Progenitor cell of endocrine pancreas (in vitro differentiated cells): ENCODE results near the gene IPO8. TPM values are rescaled to one million over a fixed set of nuclear protein-coding genes. Genes with fewer than 3 reads are reported as not detected.
A peak's percentile ranks its signal among the peaks of the same experiment; 100 is the strongest.

Source experiments
- DNase-seq: peaks from one replicate; pipeline ENCODE4 v3.0.0; 2021; ENCODE audit warnings: low spot score; ENCODE audit not compliant: unreplicated experiment
- H3K27ac Mint-ChIP-seq: 2 replicates; pipeline ENCODE4 v1.8.0; 2021; ENCODE audit warnings: mild to moderate bottlenecking, moderate library complexity, mixed read lengths
- H3K27me3 Mint-ChIP-seq: 2 replicates; pipeline ENCODE4 v1.8.0; 2021; ENCODE audit warnings: mixed read lengths
- H3K36me3 Mint-ChIP-seq: 2 replicates; pipeline ENCODE4 v1.8.0; 2022; ENCODE audit warnings: mixed read lengths; ENCODE audit not compliant: insufficient read depth
- H3K4me1 Mint-ChIP-seq: 2 replicates; pipeline ENCODE4 v1.8.0; 2021; ENCODE audit warnings: low read depth, mixed read lengths
- H3K4me3 Mint-ChIP-seq: 2 replicates; pipeline ENCODE4 v1.8.0; 2021; ENCODE audit warnings: low read depth, mild to moderate bottlenecking, moderate library complexity, mixed read lengths
- H3K9me3 Mint-ChIP-seq: 2 replicates; pipeline ENCODE4 v1.8.0; 2021; ENCODE audit warnings: low read depth, mixed read lengths
- CTCF ChIP-seq: fragments of 200-600 bp; sonication (generic); IDR thresholded peaks from one replicate; pipeline ENCODE4 v1.5.0; 2021; ENCODE audit warnings: antibody characterized with exemption, mild to moderate bottlenecking; ENCODE audit not compliant: unreplicated experiment
- long read RNA-seq: library from polyadenylated mRNA; unstranded; transcript quantifications from one replicate; pipeline ENCODE4 v2.0.0, GENCODE V29; 2020
- total RNA-seq: library from RNA; stranded (reverse); gene quantifications from 2 replicates; pipeline ENCODE4 v1.2.1, GENCODE V29; 2021

IPO8 gene
- total RNA-seq, result 90.3 and 93.3 TPM in 2 replicates
- long read RNA-seq, full-length matches to known transcripts, result 4 of 49 reads
- long read RNA-seq, partial matches to known transcripts, result 32 of 49 reads
- long read RNA-seq, other reads (novel, unspliced or antisense), result 13 of 49 reads

DNA sequence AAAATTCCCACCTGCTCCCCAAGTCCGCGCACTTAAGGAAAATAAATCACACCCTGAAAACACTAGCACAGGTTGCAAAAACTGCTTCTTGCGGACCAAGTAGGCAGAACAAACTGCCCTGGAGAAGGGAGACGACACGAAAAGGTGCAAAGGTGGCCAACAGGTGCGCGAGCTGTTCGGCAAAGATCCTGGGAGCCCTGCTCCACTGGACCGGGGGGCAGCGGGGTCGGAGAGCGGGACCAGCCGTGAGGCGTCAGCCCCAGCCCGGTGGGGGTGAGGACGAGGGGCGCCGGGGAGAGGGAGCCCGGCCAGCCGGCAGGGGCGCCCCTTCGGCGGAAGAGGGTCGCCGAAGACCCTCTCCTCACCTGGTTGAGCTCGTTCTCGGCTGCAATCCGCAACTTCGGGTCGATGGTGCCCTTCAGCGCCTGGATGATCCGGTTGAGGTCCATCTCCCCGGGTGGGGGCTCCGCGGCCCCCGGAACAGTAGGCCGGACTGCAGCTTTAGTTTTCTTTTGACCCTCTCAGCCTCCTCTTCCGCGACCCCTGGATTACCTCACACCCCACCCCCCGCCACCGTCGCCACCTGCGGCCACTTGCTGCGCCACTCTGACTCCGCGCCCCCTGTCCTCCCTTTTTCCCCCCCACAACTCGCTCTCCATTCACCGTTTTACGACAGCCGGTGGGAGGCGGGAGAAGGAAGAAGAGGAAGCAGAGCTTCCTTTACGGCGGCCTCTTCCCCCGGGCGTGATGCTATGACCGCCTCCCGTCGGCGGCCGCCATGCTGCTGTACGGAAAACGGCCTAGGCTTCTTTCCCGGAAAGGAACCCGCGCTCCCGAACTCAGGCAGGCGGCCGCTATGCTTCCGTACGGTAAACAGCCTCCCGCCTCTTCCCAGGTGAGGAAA lies at the start of gene IPO8:
Gene IPO8 (minus strand): TSS at position 671 of the 904 bp plus-strand sequence. CDS start 222 bp downstream, at position 449.
- Mint-ChIP-seq H3K27ac (peak within 1 kb of the TSS; percentile 97), H3K36me3 (peaks cover 2% of the 10 kb centered on the region), H3K4me3 (peak within 1 kb of the TSS; percentile 96), H3K9me3 (no peaks in the 10 kb centered on the region), H3K4me1 (peaks cover 24% of the 10 kb centered on the region), H3K27me3 (no peaks in the 10 kb centered on the region)
- TF ChIP-seq CTCF, result peak; percentile 73
- DNase-seq, result peak; percentile 93

- DNase-seq, result no peak
- TF ChIP-seq CTCF, result no peak
- H3K4me3 Mint-ChIP-seq, result no peak overlapping the region
- H3K9me3 Mint-ChIP-seq, result no peaks in the 10 kb centered on the region
- no peaks in the 10 kb centered on the region for H3K27me3 Mint-ChIP-seq
- H3K27ac Mint-ChIP-seq, result no peak overlapping the region
- H3K36me3 Mint-ChIP-seq, result peaks cover 35% of the 10 kb centered on the region
- no peaks in the 10 kb centered on the region for H3K4me1 Mint-ChIP-seq
Observed at GRCh38 chr12:30744321-30744720, 48.7 kb upstream of the IPO8 start.

- TF ChIP-seq CTCF, result no peak
- Mint-ChIP-seq H3K36me3 (peaks cover 33% of the 10 kb centered on the region), H3K27me3 (no peaks in the 10 kb centered on the region), H3K4me3 (no peak overlapping the region), H3K27ac (no peak overlapping the region), H3K4me1 (no peaks in the 10 kb centered on the region), H3K9me3 (peaks cover 5% of the 10 kb centered on the region)
- DNase-seq, result no peak
Observed at GRCh38 chr12:30740274-30740673, 44.6 kb upstream of the IPO8 start.

GRCh38 chr12:30739020-30739419 lies 43.4 kb upstream of the IPO8 start:
- Mint-ChIP-seq H3K27ac (no peak overlapping the region), H3K36me3 (peaks cover 33% of the 10 kb centered on the region), H3K27me3 (no peaks in the 10 kb centered on the region), H3K9me3 (peaks cover 5% of the 10 kb centered on the region), H3K4me3 (no peak overlapping the region), H3K4me1 (no peaks in the 10 kb centered on the region)
- DNase-seq, result no peak
- no peak for TF ChIP-seq CTCF

DNA sequence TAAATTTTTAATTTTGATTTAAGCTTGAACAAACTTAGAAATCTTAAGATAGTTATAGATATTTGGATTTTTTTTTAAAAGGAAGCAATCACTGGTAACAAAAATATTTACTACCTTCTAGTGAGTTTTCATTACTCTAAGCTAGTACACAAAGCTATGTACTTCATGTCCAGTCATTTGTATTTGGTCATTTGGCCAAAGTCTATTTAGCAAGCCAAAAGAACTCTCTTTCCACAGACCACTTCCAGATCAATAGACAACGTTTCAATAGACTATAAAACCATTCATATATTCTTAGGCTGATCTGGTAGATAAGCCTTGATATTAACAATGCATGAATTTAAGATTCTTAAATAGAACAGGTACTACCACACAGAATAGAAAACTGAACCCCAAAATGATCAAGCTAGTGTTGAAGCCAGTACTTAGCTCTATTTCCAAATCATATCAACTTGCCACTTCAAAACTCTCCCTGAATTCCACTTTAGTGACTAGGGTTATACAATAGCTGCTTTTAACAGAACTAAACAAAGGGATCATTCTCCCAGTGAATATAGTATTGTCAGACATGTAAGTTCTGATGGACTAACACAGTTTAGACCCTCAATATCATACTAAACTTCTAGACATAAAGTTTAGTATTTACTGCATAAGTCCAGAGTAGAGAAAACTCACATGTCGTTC lies 37.4 kb upstream of the IPO8 start:
- no peaks in the 10 kb centered on the region for H3K9me3 Mint-ChIP-seq
- no peak for TF ChIP-seq CTCF
- no peak for DNase-seq
- H3K27ac Mint-ChIP-seq, result no peak overlapping the region
- peaks cover 19% of the 10 kb centered on the region for H3K36me3 Mint-ChIP-seq
- H3K4me3 Mint-ChIP-seq, result no peak overlapping the region
- H3K27me3 Mint-ChIP-seq, result no peaks in the 10 kb centered on the region
- H3K4me1 Mint-ChIP-seq, result peaks cover 5% of the 10 kb centered on the region
